ENCODE data around the gene ROBO1.

ROBO1 gene

DNA sequence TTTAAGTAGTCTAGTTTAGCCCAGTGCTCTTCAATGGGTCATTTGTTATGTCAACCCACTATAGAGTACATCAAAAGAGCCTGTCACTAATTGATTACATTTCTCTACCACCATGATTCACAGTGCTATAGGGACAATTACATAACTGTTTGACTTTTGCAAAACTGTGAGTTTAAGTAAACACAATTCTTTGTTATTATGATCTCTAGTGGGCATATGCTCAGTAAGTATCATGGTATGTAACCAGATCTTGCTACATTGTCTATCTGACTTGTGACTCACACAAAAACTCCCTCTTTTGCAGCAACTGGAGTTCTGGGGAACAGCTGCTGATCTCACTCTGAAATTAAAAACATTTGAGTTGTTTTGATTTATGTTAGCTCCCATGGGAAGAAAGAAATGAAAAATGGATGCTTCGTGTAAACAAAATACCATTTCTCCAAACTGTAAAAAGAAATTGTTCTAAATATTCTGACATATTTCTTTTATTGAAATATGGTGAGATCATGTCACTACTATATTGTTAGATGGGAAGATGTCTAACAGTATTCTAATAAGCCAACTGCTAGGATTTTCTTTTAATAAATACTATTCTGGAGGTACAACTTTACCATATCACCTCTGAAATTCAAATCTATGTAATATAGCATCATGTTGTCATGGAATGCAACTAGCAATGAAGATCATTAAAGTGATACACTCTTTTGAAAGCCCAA lies 470.4 kb downstream of the ROBO1 start:
- Histone ChIP-seq H3K36me3 (ENCODE audit: insufficient read depth, low read length) (no peaks in the 10 kb centered on the region), H3K9ac (ENCODE audit: low read depth, low read length) (peak overlapping the region; percentile 67), H3K4me2 (ENCODE audit: low read length) (peak overlapping the region; percentile 68), H3K4me3 (ENCODE audit: low read length) (no peak overlapping the region), H3K27me3 (ENCODE audit: control insufficient read depth, insufficient read depth, low read length) (no peaks in the 10 kb centered on the region), H3K4me1 (ENCODE audit: control insufficient read depth, insufficient read depth, low read length) (peaks cover 17% of the 10 kb centered on the region), H3K9me3 (replicated peaks; ENCODE audit: low read length) (no peaks in the 10 kb centered on the region)

GRCh38 chr3:79286882-79287281 lies 480.9 kb downstream of the ROBO1 start:
- H3K4me3 ChIP-seq (ENCODE audit: low read length): no peak overlapping the region
- no peaks in the 10 kb centered on the region for H3K9me3 ChIP-seq (replicated peaks; ENCODE audit: low read length)
- H3K36me3 ChIP-seq (ENCODE audit: insufficient read depth, low read length): no peaks in the 10 kb centered on the region
- H3K9ac ChIP-seq (ENCODE audit: low read depth, low read length): no peak overlapping the region
- no peak overlapping the region for H3K4me2 ChIP-seq (ENCODE audit: low read length)
- H3K27me3 ChIP-seq (ENCODE audit: control insufficient read depth, insufficient read depth, low read length): no peaks in the 10 kb centered on the region
- H3K4me1 ChIP-seq (ENCODE audit: control insufficient read depth, insufficient read depth, low read length): no peaks in the 10 kb centered on the region

- H3K36me3 ChIP-seq (ENCODE audit: insufficient read depth, low read length): no peaks in the 10 kb centered on the region
- no peak overlapping the region for H3K9ac ChIP-seq (ENCODE audit: low read depth, low read length)
- no peak overlapping the region for H3K4me2 ChIP-seq (ENCODE audit: low read length)
- no peaks in the 10 kb centered on the region for H3K27me3 ChIP-seq (ENCODE audit: control insufficient read depth, insufficient read depth, low read length)
- no peaks in the 10 kb centered on the region for H3K4me1 ChIP-seq (ENCODE audit: control insufficient read depth, insufficient read depth, low read length)
- H3K9me3 ChIP-seq (replicated peaks; ENCODE audit: low read length): no peaks in the 10 kb centered on the region
- H3K4me3 ChIP-seq (ENCODE audit: low read length): no peak overlapping the region
Observed at GRCh38 chr3:79285871-79286270, 481.9 kb downstream of the ROBO1 start.

DNA sequence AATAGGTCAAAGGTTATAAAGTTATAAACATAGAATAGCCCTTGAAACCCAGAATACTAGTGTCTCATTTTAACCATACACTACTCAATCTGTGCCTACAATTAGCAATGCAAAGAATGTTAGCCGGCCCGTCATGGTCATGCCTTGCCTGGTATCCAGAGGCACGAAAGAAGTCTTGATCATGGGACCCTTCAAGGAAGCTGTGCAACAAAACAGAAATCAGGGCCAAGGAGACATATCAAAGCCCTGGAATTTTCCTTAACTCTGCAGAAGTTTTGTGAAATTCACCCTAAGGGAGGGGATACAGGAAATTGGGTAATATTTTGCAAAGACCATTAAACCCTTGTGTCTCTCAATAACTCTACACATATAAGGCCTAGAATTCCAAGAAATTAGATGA lies 482.4 kb downstream of the ROBO1 start:
- Histone ChIP-seq H3K9me3 (replicated peaks; ENCODE audit: low read length) (no peaks in the 10 kb centered on the region), H3K36me3 (ENCODE audit: insufficient read depth, low read length) (no peaks in the 10 kb centered on the region), H3K4me1 (ENCODE audit: control insufficient read depth, insufficient read depth, low read length) (no peaks in the 10 kb centered on the region), H3K9ac (ENCODE audit: low read depth, low read length) (no peak overlapping the region), H3K4me3 (ENCODE audit: low read length) (no peak overlapping the region), H3K4me2 (ENCODE audit: low read length) (no peak overlapping the region), H3K27me3 (ENCODE audit: control insufficient read depth, insufficient read depth, low read length) (no peaks in the 10 kb centered on the region)

DNA sequence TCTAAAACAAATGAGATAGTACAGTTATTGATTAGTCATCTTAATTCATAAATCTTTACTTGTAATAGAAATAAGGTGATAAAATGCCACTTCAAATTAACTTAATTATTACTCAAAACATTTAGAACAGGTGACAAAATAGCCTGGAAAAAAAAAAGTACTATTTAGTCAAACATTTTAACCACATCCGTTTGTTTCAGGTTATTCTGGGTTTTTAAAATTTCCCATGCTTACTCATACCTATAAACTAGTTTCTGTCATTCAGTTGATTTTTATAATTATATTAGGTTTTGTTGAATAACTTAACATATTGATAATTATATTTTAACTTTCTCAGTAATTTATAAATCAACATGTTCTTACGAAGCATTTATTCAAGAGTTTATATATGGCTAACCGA lies 483.0 kb downstream of the ROBO1 start:
- no peaks in the 10 kb centered on the region for H3K4me1 ChIP-seq (ENCODE audit: control insufficient read depth, insufficient read depth, low read length)
- H3K9me3 ChIP-seq (replicated peaks; ENCODE audit: low read length): no peaks in the 10 kb centered on the region
- no peak overlapping the region for H3K4me3 ChIP-seq (ENCODE audit: low read length)
- no peak overlapping the region for H3K9ac ChIP-seq (ENCODE audit: low read depth, low read length)
- H3K4me2 ChIP-seq (ENCODE audit: low read length): no peak overlapping the region
- H3K36me3 ChIP-seq (ENCODE audit: insufficient read depth, low read length): no peaks in the 10 kb centered on the region
- no peaks in the 10 kb centered on the region for H3K27me3 ChIP-seq (ENCODE audit: control insufficient read depth, insufficient read depth, low read length)

- Histone ChIP-seq H3K9me3 (replicated peaks; ENCODE audit: low read length) (no peaks in the 10 kb centered on the region), H3K4me1 (ENCODE audit: control insufficient read depth, insufficient read depth, low read length) (no peaks in the 10 kb centered on the region), H3K4me2 (ENCODE audit: low read length) (no peak overlapping the region), H3K36me3 (ENCODE audit: insufficient read depth, low read length) (no peaks in the 10 kb centered on the region), H3K9ac (ENCODE audit: low read depth, low read length) (no peak overlapping the region), H3K27me3 (ENCODE audit: control insufficient read depth, insufficient read depth, low read length) (no peaks in the 10 kb centered on the region), H3K4me3 (ENCODE audit: low read length) (no peak overlapping the region)
Observed at GRCh38 chr3:79278681-79279080, 489.1 kb downstream of the ROBO1 start.

GRCh38 chr3:79268422-79268821 lies 499.4 kb downstream of the ROBO1 start:
- H3K36me3 ChIP-seq (ENCODE audit: insufficient read depth, low read length): no peaks in the 10 kb centered on the region
- peaks cover 2% of the 10 kb centered on the region for H3K4me1 ChIP-seq (ENCODE audit: control insufficient read depth, insufficient read depth, low read length)
- no peaks in the 10 kb centered on the region for H3K9me3 ChIP-seq (replicated peaks; ENCODE audit: low read length)
- no peak overlapping the region for H3K9ac ChIP-seq (ENCODE audit: low read depth, low read length)
- no peak overlapping the region for H3K4me2 ChIP-seq (ENCODE audit: low read length)
- H3K27me3 ChIP-seq (ENCODE audit: control insufficient read depth, insufficient read depth, low read length): no peaks in the 10 kb centered on the region
- no peak overlapping the region for H3K4me3 ChIP-seq (ENCODE audit: low read length)

- no peak overlapping the region for H3K9ac ChIP-seq (ENCODE audit: low read depth, low read length)
- no peaks in the 10 kb centered on the region for H3K36me3 ChIP-seq (ENCODE audit: insufficient read depth, low read length)
- H3K27me3 ChIP-seq (ENCODE audit: control insufficient read depth, insufficient read depth, low read length): no peaks in the 10 kb centered on the region
- peaks cover 4% of the 10 kb centered on the region for H3K4me1 ChIP-seq (ENCODE audit: control insufficient read depth, insufficient read depth, low read length)
- H3K4me2 ChIP-seq (ENCODE audit: low read length): no peak overlapping the region
- H3K9me3 ChIP-seq (replicated peaks; ENCODE audit: low read length): no peaks in the 10 kb centered on the region
- H3K4me3 ChIP-seq (ENCODE audit: low read length): no peak overlapping the region
Observed at GRCh38 chr3:79264892-79265291, 502.9 kb downstream of the ROBO1 start.

DNA sequence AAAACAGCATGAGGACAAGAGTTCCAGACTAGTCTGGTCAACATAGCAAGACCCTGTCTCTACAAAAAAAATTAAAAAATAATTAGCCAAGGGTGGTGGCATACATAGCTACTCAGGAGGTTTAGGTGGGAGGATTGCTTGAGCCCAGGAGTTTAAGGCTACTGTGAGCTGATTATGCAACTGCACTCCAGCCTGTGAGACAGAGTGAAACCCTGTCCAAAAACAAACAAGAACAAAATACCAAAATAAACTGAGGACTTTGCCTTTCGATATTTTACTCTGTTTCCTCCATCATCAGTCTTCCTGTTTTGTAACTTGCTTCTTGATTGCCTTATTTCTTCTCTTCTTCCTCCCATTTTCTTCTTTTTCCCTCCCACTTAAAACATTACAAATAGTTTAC lies 504.4 kb downstream of the ROBO1 start:
- no peak overlapping the region for H3K4me2 ChIP-seq (ENCODE audit: low read length)
- H3K27me3 ChIP-seq (ENCODE audit: control insufficient read depth, insufficient read depth, low read length): no peaks in the 10 kb centered on the region
- no peaks in the 10 kb centered on the region for H3K36me3 ChIP-seq (ENCODE audit: insufficient read depth, low read length)
- H3K9me3 ChIP-seq (replicated peaks; ENCODE audit: low read length): no peaks in the 10 kb centered on the region
- no peak overlapping the region for H3K4me3 ChIP-seq (ENCODE audit: low read length)
- H3K9ac ChIP-seq (ENCODE audit: low read depth, low read length): no peak overlapping the region
- peaks cover 4% of the 10 kb centered on the region for H3K4me1 ChIP-seq (ENCODE audit: control insufficient read depth, insufficient read depth, low read length)

- H3K9me3 ChIP-seq (replicated peaks; ENCODE audit: low read length): no peaks in the 10 kb centered on the region
- no peaks in the 10 kb centered on the region for H3K27me3 ChIP-seq (ENCODE audit: control insufficient read depth, insufficient read depth, low read length)
- no peak overlapping the region for H3K4me2 ChIP-seq (ENCODE audit: low read length)
- no peak overlapping the region for H3K4me3 ChIP-seq (ENCODE audit: low read length)
- no peak overlapping the region for H3K9ac ChIP-seq (ENCODE audit: low read depth, low read length)
- H3K36me3 ChIP-seq (ENCODE audit: insufficient read depth, low read length): no peaks in the 10 kb centered on the region
- H3K4me1 ChIP-seq (ENCODE audit: control insufficient read depth, insufficient read depth, low read length): peaks cover 7% of the 10 kb centered on the region
Observed at GRCh38 chr3:79258479-79258878, 509.3 kb downstream of the ROBO1 start.

DNA sequence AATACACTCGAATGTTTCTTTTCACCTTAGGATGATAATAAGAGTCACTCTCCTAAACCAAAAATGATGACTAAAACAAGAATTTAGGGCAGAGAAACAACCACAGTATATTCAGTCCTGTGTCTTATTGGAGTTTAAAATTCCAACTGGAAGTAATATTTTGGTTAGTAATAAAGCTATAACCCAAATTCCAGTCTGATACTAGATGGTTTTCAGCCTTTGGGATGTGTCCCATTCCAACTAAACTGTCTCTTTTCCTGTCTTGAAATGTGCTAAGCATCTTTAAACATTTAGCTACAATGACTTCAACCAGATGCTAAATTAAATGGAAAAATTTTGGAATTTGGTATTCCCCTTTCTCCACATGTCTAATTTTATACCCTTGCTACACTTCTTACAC lies 510.0 kb downstream of the ROBO1 start:
- H3K4me3 ChIP-seq (ENCODE audit: low read length): no peak overlapping the region
- H3K4me1 ChIP-seq (ENCODE audit: control insufficient read depth, insufficient read depth, low read length): peaks cover 4% of the 10 kb centered on the region
- H3K27me3 ChIP-seq (ENCODE audit: control insufficient read depth, insufficient read depth, low read length): no peaks in the 10 kb centered on the region

GRCh38 chr3:79255702-79256101 lies 512.1 kb downstream of the ROBO1 start:
- no peaks in the 10 kb centered on the region for H3K36me3 ChIP-seq (ENCODE audit: insufficient read depth, low read length)
- no peak overlapping the region for H3K4me3 ChIP-seq (ENCODE audit: low read length)
- peaks cover 4% of the 10 kb centered on the region for H3K4me1 ChIP-seq (ENCODE audit: control insufficient read depth, insufficient read depth, low read length)
- H3K9me3 ChIP-seq (replicated peaks; ENCODE audit: low read length): no peaks in the 10 kb centered on the region
- no peaks in the 10 kb centered on the region for H3K27me3 ChIP-seq (ENCODE audit: control insufficient read depth, insufficient read depth, low read length)
- H3K4me2 ChIP-seq (ENCODE audit: low read length): no peak overlapping the region
- no peak overlapping the region for H3K9ac ChIP-seq (ENCODE audit: low read depth, low read length)

More for the DNA sequence above, 510.0 kb downstream of the ROBO1 start:
- no peak overlapping the region for H3K9ac ChIP-seq (ENCODE audit: low read depth, low read length)
- no peaks in the 10 kb centered on the region for H3K36me3 ChIP-seq (ENCODE audit: insufficient read depth, low read length)
- H3K9me3 ChIP-seq (replicated peaks; ENCODE audit: low read length): no peaks in the 10 kb centered on the region
- H3K4me2 ChIP-seq (ENCODE audit: low read length): no peak overlapping the region
